Inflammatory macrophage (primary cell): ENCODE measurements around the gene SCMH1.
"Not testable (repeated sequence)": the region's sequence is repeated elsewhere in the genome, so short reads cannot be mapped to it uniquely, and the experiment has no call there.

Source experiments
- DNase-seq, 2 donors: peaks; one replicate each; pipeline ENCODE4 v3.0.0-alpha.2; 2020 to 2022

SCMH1 gene

DNA sequence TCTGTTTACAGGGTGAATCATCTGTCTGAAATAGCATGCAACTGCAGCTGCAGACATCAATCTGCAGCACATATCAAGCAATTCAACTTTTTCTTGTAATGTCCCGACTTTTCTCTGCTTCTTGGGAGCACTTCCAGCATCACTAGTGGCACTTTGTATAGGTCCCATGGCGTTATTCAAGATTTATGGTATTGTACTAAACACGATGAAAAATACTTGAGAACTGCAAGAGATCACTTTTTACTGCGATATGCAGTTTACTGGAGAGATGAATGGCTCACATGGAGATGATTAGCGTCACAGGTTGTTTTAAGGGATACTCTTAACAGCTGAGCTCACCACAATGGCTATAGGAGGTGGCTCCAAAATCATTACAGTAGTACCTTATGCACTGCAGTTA is 7.2 kb upstream of the SCMH1 start:
- no peak for DNase-seq

DNA sequence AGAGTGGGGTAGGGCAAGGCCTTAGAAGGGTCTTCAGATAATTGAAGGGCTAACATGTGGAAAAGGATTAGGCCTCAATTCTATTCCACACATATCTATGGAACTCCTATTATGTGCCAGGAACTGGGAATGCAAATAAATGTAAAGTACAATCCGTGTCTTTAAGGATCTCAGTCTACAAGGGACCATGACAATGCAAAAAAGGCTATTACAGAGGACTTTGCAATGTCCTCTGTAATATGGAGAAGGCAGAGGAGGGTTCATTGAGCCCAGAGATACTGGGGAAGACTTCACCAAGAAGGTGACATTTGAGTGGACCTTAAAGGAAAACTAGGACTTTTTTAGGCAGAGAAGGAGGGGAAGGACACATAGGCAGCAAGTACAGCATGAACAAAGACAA is 4.5 kb upstream of the SCMH1 start:
- DNase-seq = no peak

DNA sequence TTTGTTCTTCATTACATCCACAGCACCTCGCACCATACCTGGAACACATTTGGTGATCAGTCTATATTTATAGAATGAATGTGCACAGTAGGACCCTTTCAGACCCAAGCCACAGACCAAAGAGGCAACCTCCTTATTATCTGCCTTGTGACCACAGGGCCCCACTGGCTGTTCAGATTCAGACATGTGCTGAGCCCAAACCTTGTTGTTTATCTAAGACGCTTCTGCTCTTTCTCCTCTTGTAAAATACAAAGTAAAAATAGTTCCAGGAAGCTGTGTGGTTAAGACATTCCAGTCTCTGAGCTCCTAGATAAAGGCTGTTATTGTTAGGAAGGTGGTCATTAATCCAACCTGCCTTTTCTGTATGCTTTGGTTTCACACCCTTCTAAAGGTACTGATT is 3.6 kb upstream of the SCMH1 start:
- DNase-seq = no peak

DNA sequence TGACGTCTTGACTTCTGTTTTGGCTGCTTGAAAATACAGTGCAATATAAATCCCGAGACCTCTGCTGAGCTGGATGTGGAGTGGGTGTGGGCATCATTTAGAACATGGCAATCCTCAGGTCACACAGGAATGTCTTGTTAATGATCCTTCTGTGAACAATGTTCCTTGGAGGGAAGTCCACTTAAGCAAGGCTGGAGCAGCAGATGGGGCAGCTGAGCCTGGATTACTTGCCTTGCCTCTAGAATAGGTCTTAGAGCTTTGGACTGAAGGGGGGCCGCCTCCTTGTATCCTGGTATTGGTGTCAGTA is 926 bp upstream of the SCMH1 start:
- no peak for DNase-seq

DNA sequence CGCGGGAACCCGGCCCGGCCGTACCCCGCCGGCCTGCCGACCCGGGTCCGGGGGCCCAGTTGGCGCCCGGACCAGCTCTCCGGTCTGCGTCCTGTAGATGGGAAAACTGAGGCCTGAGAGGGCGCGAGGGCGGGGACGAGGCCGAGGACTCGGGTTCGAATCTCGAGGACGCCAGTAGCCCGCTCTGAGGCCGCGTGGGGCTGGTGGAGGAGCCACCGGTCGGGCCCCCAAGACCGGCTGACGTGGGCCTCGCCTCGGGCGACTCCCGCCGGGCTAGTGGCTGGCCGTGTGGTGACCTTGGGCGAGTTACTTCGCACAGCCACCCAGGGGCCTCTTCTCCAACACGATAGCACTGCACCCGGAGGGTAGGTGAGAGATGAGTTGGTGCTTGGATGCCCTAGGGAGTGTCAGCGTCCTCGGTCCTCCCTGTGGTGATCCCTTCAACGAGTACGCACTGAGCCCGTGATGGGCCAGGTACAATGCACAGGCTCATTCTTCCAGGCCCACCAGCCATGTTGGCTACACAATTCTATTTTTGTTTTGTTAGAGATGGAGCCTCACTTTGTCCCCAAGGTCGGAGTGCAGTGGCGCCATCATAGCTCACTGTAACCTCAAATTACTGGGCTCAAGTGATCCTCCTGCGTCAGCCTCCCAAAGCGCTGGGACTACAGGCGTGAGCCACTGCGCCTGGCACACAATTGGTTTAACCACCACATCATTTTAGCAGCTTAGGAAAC is 404 bp upstream of the SCMH1 start:
- no peak for DNase-seq

DNA sequence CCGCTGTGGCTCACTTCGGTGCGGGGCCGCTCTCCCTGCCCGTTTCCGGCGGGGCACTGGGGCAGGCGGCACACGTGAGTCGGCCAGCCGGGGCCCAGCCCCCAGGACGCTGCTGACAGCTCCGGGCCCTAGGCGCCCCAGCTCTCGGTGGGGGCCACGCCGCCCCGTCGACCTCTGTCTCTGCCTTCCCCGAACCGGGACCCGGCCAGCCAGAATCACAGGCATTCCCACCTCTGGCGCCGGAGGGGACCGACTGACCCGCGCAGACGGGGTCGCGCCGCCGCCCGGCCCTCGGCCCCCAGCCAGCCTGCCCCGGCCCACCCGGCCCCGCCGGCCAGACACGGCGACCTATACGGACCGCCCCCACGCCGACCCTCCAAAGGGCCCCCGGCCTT is 755 bp downstream of the SCMH1 start:
- DNase-seq = peak; percentile 23

DNA sequence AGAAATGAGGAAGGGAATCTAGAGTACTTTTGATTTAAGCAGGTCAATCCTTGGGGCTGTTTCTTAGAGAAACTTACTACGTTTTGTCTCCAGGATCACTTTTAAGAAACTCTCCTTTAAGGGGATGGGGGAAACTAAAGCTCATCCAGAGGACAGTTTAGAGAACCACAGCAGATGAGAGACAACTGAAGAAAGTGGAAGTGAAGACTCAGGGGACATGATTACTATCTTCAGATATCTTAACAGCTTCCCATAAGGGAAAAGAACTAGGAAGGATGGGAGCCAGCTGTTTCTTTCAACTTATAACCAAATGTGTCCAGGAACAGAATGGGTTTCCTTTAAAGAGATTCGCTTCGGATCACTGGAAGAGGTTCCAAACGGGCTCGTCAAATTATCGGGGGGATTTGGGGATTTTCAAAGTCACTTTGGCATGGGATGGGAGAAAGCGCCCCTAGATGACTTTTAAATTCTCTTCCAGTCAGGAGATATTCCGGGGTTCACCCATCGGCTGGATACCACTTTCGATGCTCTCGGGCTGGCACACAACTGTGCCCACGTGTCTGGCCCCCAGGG is 1.2 kb downstream of the SCMH1 start:
- DNase-seq = peak in 1 of 2 donors; percentile 21

DNA sequence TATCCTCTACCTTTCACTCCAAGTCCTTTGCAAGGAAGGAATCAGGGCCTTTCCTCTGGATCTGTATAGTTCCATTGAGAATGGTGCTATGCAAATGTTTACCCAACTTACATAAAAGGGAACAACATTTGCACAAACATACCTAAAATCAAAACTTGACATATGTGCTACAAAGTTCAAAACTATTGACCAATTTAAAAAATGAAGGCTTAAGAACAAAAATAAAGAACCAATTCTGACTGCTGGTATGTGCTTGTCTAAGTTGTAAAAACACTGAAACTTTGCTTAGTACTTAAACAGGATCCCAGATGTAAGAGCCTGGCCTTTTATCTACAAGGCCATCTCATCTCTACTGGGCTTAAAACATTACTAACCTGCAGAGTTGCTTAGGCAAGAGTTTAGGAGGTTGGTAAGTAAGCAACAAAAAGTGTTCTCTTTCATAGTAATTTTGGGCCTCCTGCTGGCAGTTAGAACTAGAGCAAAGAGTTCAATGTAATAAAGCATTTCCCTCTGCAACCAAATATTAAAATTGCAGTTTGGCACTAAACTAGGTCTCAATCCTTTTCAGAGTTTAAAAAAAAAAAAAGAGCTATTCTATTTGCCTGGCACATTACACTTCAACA is 2.0 kb downstream of the SCMH1 start:
- DNase-seq = no peak

DNA sequence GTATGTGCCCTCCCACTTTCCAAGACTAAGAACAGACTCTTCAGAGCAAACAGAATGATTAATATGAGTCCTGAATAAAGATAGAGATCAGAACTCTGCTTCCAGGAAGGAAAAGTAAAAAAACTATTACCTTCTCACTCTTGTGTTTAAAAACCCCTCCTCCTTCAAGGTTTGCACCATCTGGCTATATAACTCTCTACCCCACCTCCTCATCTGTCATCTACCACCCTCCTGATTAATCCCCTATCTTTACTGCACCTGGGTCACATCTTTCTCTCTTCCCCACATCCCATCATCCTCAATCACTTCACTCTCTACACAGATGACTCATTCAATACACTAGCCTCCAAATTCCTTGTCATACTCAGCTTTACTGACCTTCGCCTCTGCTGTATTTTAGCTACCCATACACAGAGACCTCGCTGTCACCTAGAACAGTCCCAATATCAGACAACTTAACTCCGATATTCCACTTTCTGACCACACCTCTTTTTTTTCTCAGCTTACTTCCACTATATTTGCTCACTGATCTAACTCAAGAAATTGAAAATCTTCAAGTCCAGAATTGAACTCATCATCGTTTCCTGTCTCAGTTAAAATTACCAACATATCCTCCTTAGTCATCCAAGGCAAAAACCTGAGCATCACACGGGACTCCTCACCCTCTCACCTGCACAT is 3.7 kb downstream of the SCMH1 start:
- no peak for DNase-seq

DNA sequence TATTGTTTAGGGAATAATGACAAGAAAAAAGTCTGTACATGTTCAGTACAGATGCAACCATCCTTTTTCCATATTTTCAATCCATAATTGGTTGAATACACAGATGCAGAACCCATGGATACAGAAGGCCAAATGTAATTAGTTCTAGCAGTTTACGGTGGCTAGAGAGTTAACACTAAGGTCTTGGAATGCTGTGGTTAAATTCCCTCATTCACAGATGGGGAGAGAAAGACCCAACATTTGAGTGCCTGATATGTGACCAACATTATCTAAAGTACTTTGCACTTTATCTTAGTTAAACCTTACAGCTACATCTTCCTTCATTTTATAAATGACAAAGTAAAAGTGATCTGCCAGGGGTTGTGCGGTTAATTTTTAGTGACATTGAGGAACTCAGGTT is 5.3 kb downstream of the SCMH1 start:
- no peak for DNase-seq

DNA sequence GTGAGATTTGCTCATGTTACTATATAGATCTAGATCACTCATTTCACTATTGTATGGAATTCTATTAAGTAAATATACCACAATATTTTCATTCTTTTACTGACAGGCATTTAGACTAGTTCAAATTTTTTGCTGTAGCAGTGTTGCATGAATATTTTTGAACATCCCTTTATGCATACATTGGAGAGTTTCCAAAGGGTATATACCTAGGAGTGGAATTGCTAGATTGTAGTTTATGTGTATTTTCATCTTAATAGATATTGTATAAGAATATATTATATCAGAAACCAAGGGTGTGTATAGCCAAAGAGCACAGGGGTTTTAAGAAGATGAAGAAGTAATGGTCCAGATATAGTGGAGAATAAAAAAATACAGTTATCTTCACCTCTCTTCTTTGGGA is 6.2 kb downstream of the SCMH1 start:
- DNase-seq = no peak

DNA sequence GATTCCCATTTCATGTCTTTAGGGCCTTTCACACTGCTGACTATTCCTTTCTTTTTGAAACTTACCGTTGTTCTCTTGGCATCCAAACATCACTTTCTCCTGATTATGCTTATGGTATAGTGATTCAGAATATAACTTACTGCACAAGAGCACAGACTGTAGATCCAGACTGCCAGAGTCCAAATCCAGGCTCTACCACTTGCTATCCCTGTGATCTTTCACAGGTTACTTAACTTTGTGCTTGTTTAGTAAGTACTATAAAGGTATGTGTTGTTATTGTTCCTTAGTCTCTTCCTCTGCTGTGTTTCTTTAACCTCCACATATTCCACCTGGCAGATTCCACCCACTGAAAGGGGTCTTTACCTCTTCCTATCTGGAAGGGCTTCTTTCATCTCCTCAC is 8.4 kb downstream of the SCMH1 start:
- DNase-seq = no peak

DNA sequence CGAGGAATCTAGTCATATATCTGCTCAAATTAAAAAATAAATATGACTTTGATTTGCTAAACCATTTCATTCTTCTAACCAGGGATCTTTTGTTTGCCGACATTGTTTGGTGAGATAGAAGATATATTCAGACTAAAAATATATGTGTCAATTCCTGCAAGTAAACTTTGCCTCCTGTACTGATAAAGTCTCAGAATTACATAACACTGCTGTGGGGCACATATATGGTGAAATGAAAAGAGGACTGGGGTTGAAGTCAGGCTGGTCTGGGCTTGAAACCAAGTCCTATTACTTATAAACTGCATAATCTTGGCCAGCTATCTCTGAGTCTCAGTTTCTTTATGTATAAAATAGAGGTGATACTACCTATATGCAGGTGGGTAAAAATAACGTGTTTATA is 9.8 kb downstream of the SCMH1 start:
- DNase-seq = no peak

DNA sequence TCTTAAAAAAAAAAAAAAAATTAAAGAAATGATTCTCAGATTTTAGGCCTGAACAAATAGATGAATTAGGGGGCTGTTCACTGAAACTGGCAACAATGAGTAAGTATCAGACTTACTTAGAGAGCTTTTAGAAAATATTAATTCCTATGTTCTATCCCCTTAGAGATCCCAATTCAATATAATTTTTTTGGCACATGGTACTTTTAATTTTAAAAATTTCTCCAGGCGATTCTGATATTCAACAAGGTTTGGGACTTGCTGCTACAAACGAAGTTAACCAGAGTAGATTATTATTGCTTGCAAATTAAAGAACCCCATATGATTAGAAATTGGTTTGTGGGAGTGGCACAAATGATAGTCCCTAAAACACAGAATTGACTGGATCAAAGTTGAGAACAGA is 11.4 kb downstream of the SCMH1 start:
- DNase-seq = no peak

DNA sequence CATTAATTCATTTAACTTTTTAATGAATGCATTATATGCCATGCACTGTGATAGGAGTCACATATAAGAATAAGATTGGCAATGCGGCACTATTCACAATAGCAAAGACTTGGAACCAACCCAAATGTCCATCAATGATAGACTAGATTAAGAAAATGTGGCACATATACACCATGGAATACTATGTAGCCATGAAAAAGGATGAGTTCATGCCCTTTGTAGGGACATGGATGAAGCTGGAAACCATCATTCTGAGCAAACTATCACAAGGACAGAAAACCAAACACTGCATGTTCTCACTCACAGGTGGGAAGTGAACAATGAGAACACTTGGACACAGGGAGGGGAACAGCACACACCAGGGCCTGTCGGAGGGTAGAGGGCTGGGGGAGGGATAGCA is 12.9 kb downstream of the SCMH1 start:
- DNase-seq = not testable (repeated sequence)

DNA sequence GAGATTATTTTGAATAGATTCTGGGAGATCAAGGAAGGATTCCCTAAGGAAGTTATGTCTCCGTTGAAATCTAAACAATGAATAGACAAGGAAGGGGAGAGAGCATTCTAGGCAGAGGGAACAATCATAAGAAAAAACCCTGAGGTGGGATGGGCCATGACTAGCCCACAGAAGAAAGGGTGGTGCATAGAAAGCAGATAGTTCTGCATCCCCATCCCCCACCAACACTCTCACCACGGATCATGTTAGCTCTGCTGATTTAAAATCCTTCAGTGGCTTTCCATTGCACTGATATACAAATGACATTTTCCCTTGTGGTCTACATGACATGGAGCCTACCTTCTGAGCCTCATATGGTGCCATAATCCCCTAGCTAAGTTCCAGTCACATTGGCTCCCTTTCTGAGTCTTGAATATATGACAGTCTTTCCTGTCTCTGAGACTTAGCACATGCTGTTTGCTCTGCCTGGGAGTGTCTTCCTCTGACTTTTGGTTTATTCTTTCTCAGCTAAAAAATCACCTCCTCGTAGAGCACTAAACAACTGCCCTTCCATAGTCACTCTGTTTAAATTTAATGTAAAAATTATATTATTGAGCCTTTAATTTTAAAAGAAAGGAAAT is 15.2 kb downstream of the SCMH1 start:
- no peak for DNase-seq

DNA sequence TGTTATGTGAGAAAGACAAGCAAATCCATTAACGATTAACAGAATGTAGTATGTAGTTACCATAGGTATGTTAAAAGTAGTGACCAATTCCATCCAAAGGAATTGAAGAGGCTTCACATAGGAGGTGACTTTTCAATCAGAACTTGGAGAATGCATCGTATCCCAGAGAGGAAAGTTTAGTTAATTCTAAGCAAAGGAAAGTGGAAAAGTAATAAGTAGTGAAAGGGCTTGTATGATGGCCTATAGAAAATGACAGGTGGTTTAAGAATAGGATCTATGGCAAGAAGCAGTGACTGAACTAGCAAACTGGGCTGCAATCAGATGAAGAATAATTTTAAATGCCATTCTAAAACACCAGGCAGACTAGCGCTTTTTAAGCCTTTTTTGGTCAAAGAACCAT is 16.6 kb downstream of the SCMH1 start:
- no peak for DNase-seq

DNA sequence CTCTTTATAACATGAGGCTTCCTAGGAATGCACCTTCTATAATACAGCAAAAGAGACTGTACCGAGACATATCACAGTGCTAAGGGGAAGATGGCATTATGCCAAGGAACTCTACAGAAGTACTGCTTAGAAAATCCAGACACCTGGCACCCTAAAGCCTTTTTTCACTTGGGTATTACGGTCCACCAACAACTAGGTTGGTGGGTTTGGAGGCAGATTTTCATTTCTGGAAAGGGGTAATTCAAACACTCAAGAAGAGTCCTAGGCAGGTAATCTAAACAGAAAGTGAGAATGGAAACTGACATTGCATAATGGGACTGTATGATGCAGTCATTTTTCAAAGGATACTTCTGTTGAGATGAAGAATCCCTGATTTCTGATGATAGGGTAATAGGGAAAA is 19.6 kb downstream of the SCMH1 start:
- DNase-seq = no peak

DNA sequence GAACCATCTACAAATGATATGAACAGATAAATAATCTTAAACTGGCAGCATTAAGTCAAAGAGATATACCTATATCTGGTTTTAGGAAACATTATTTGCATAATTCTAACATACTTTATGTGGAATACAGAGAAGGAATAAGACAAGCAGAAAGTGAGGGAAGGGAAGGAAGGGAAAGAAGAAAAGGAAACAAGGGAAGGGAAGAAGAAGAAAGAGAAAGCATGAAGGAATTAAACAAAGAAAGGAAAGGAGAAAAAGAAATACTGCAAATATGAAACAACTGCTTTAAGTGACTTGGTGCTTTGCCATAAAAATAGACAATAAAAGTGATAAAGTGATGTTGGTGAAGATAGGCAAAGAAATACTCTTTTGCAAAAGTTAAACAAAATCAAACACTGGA is 20.1 kb downstream of the SCMH1 start:
- DNase-seq = no peak

DNA sequence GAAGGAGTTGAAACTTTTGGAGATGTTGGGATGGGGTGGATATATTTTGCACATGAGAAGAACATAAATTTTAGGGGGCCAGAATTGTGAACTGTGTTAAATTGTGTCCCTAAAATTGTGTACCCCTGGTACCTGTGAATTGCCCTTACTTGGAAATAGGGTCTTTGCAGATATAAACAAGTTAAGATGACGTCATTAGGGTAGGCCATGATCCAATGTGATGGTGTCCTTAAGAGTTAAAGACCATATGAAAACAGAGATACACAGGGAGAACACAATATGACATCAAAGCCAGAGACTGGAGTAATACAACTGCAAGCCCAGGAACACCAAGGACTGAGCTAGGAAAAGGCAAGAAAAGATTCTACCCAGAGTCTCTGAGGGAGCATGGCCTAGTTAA is 24.0 kb downstream of the SCMH1 start:
- no peak for DNase-seq

DNA sequence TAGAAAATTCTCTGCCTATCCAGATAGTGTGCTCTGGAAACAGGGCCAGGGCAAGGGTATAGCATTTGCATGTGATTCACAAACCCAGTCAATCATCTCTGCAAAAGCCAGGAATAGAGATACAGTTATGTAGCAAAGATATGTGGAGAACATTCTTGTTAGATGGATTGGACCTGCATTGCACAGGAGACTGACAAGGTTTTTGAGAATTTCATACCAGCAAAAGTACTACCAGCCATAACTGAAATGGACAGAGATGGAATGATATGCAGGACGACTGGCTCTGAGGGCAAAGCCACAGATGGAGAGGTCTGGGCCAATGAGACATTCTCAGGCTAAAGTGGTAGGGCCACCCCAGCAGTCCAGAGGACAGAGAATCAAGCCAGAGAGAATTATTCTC is 24.7 kb downstream of the SCMH1 start:
- no peak for DNase-seq

DNA sequence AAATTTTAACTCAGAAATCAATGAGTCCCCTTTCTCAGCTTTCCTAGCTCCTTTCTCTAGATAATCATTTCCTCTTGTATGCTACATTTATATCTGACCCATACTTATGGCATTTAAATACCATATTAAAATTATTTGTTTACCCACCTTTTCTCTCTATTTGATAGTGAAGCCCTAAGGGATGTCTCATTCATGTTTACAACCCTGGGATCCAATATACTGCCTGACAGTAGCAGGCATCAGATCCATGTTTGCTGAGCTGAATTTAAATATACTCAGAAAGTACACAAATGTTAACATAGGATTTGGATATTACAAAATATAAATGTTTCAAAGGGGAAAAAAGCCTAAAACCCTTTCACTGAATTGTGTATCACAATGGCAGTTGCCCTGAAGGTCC is 26.5 kb downstream of the SCMH1 start:
- no peak for DNase-seq

DNA sequence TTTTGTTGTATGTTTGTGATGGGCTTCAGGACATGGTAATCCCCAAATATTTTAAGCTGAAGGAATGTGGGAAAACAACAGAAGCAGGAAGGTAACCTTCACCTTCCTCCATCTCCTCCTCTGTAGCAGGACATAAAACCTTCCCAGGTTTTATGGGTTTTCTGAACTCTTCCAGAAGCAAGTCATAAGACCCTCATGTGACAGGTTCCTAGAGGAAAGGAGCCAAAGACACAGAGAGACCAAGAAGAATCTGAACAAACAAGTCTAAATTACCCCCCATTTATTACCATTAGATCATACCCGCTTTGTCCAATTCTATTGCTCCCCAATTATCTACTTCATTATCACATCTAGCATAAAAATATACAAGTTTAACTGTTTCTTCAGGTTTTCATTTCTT is 28.8 kb downstream of the SCMH1 start:
- no peak for DNase-seq

DNA sequence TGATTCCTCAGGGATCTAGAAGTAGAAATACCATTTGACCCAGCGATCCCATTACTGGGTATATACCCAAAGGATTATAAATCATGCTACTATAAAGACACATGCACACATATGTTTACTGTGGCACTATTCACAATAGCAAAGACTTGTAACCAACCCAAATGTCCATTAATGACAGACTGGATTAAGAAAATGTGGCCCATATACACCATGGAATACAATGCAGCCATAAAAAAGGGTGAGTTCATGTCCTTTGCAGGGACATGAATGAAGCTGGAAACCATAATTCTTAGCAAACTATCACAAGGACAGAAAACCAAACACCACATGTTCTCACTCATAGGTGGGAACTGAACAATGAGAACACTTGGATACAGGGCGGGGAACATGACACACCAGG is 30.5 kb downstream of the SCMH1 start:
- not testable (repeated sequence) for DNase-seq
